GM12892 (cell line): ENCODE data around the gene RBBP8.

Experiments used
- POLR2A ChIP-seq: IDR thresholded peaks from 2 replicates; pipeline ENCODE4 v1.6.1; 2011; ENCODE audit warnings: low read depth, low read length, control low read depth
- POLR2AphosphoS5 ChIP-seq: IDR thresholded peaks from 2 replicates; pipeline ENCODE4 v1.6.1; 2011; ENCODE audit warnings: low read depth, low read length, control low read depth

GRCh38 chr18:22939649-22940048 is 6.5 kb downstream of the RBBP8 start:
- TF ChIP-seq POLR2A (no peak), POLR2AphosphoS5 (no peak)
